ENCODE results near the gene ROBO1. TPM values are rescaled to one million over a fixed set of nuclear protein-coding genes. Genes with fewer than 3 reads are reported as not detected.

ROBO1 gene
- total and polyA plus RNA-seq, 2 donors from 2014 or later, result 2.1 to 22.1 TPM

DNA sequence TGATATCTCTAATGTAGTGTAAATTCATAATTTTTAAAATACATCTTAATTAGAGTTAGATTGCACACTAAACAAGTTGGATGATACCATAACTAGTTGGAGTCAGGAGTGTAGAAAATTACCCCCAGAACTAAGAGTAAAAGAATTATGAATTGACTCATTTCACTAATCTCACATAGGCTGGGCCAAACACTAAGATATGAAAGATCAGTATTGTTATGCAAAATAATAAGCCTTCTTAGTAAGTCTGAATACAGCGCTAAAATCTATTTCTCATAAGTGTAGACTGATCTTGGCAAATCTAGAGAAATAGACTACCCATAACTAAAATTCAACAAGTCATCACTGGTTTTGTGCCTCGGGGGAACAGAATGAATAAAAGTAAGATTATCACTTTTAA lies 979.0 kb downstream of the ROBO1 start:
- TF ChIP-seq, protein P1, sequence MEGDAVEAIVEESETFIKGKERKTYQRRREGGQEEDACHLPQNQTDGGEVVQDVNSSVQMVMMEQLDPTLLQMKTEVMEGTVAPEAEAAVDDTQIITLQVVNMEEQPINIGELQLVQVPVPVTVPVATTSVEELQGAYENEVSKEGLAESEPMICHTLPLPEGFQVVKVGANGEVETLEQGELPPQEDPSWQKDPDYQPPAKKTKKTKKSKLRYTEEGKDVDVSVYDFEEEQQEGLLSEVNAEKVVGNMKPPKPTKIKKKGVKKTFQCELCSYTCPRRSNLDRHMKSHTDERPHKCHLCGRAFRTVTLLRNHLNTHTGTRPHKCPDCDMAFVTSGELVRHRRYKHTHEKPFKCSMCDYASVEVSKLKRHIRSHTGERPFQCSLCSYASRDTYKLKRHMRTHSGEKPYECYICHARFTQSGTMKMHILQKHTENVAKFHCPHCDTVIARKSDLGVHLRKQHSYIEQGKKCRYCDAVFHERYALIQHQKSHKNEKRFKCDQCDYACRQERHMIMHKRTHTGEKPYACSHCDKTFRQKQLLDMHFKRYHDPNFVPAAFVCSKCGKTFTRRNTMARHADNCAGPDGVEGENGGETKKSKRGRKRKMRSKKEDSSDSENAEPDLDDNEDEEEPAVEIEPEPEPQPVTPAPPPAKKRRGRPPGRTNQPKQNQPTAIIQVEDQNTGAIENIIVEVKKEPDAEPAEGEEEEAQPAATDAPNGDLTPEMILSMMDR (IDR thresholded peaks at IDR 0.05; ENCODE audit: borderline replicate concordance, extremely low read depth, insufficient read depth), result no peak
- no peak overlapping the region for H3K9ac ChIP-seq (ENCODE audit: low read length in 3 of 3)
- no peak overlapping the region for H3K27ac ChIP-seq (ENCODE audit: low read depth in 2 of 2, low read length in 2 of 2)
- FAIRE-seq (no peak), DNase-seq (no peak)
- H3K4me1 ChIP-seq (ENCODE audit: control insufficient read depth in 2 of 3, insufficient read depth in 2 of 3, low read depth in 1 of 3, low read length in 3 of 3), result no peaks in the 10 kb centered on the region
- no peak overlapping the region for H3K4me3 ChIP-seq (ENCODE audit: low read length in 3 of 3)
- no peaks in the 10 kb centered on the region for H3K27me3 ChIP-seq (ENCODE audit: control insufficient read depth, insufficient read depth, low read length)
- H3K9me3 ChIP-seq (ENCODE audit: control insufficient read depth in 2 of 3, insufficient read depth in 1 of 3, low read length in 3 of 3), result no peaks in the 10 kb centered on the region
- intact Hi-C loops (cut with DNase I), result no loop called here
- no peaks in the 10 kb centered on the region for H3K36me3 ChIP-seq (ENCODE audit: control insufficient read depth in 2 of 3, insufficient read depth in 3 of 3, low read length in 3 of 3)

- TF ChIP-seq, protein P1 (IDR thresholded peaks at IDR 0.05; ENCODE audit: borderline replicate concordance, extremely low read depth, insufficient read depth), result no peak
- intact Hi-C loops (cut with DNase I), result no loop called here
- Histone ChIP-seq H3K4me3 (ENCODE audit: low read length in 3 of 3) (no peak overlapping the region), H3K27me3 (ENCODE audit: control insufficient read depth, insufficient read depth, low read length) (no peaks in the 10 kb centered on the region), H3K27ac (ENCODE audit: low read depth in 2 of 2, low read length in 2 of 2) (no peak overlapping the region), H3K9ac (ENCODE audit: low read length in 3 of 3) (no peak overlapping the region), H3K4me1 (ENCODE audit: control insufficient read depth in 2 of 3, insufficient read depth in 2 of 3, low read depth in 1 of 3, low read length in 3 of 3) (no peaks in the 10 kb centered on the region), H3K9me3 (ENCODE audit: control insufficient read depth in 2 of 3, insufficient read depth in 1 of 3, low read length in 3 of 3) (no peaks in the 10 kb centered on the region), H3K36me3 (ENCODE audit: control insufficient read depth in 2 of 3, insufficient read depth in 3 of 3, low read length in 3 of 3) (no peaks in the 10 kb centered on the region)
- no peak for FAIRE-seq
- DNase-seq, result no peak
Observed at GRCh38 chr3:78785004-78785403, 982.8 kb downstream of the ROBO1 start.

- no peaks in the 10 kb centered on the region for H3K9me3 ChIP-seq (ENCODE audit: control insufficient read depth in 2 of 3, insufficient read depth in 1 of 3, low read length in 3 of 3)
- FAIRE-seq (no peak), DNase-seq (no peak)
- no peaks in the 10 kb centered on the region for H3K36me3 ChIP-seq (ENCODE audit: control insufficient read depth in 2 of 3, insufficient read depth in 3 of 3, low read length in 3 of 3)
- intact Hi-C loops (cut with DNase I), result no loop called here
- H3K4me1 ChIP-seq (ENCODE audit: control insufficient read depth in 2 of 3, insufficient read depth in 2 of 3, low read depth in 1 of 3, low read length in 3 of 3), result no peaks in the 10 kb centered on the region
- no peak overlapping the region for H3K27ac ChIP-seq (ENCODE audit: low read depth in 2 of 2, low read length in 2 of 2)
- no peak overlapping the region for H3K9ac ChIP-seq (ENCODE audit: low read length in 3 of 3)
- TF ChIP-seq, protein P1 (IDR thresholded peaks at IDR 0.05; ENCODE audit: borderline replicate concordance, extremely low read depth, insufficient read depth), result no peak
- no peaks in the 10 kb centered on the region for H3K27me3 ChIP-seq (ENCODE audit: control insufficient read depth, insufficient read depth, low read length)
- H3K4me3 ChIP-seq (ENCODE audit: low read length in 3 of 3), result no peak overlapping the region
Observed at GRCh38 chr3:78781351-78781750, 986.4 kb downstream of the ROBO1 start.

All from kidney (tissue), 14 donors.